Peyer's patch (tissue), 4 donors: ENCODE measurements around the gene ZNF350.

Experiments used
- CTCF ChIP-seq, 6 experiments: fragments of 450-650 bp in 4 of 6; fragments of 200-600 bp in 2 of 6; sonication (generic) in 1 of 6; IDR thresholded peaks; one replicate each; pipeline ENCODE4 v1.5.1; 2017 to 2019; ENCODE audit warnings: antibody characterized with exemption in 6 of 6, mild to moderate bottlenecking in 3 of 6, moderate library complexity in 1 of 6
- POLR2A ChIP-seq, 2 donors: fragments of 450-650 bp; IDR thresholded peaks; one replicate each; pipeline ENCODE4 v1.5.1; 2017; ENCODE audit warnings: antibody characterized with exemption in 2 of 2, mild to moderate bottlenecking in 2 of 2, moderate library complexity in 2 of 2

GRCh38 chr19:52028027-52028779 lies 41.6 kb upstream of the ZNF350 start, which contains the start of gene ZNF614:
- TF ChIP-seq CTCF (IDR thresholded peaks at IDR 0.05) (no peak), POLR2A (IDR thresholded peaks at IDR 0.05) (peak; percentile 41 to 48)
